ENCODE measurements around the gene P4HB. TPM values are rescaled to one million over a fixed set of nuclear protein-coding genes. Genes with fewer than 3 reads are reported as not detected.
A peak's percentile ranks its signal among the peaks of the same experiment; 100 is the strongest.

The P4HB gene
- 66.0 TPM for total RNA-seq

DNA sequence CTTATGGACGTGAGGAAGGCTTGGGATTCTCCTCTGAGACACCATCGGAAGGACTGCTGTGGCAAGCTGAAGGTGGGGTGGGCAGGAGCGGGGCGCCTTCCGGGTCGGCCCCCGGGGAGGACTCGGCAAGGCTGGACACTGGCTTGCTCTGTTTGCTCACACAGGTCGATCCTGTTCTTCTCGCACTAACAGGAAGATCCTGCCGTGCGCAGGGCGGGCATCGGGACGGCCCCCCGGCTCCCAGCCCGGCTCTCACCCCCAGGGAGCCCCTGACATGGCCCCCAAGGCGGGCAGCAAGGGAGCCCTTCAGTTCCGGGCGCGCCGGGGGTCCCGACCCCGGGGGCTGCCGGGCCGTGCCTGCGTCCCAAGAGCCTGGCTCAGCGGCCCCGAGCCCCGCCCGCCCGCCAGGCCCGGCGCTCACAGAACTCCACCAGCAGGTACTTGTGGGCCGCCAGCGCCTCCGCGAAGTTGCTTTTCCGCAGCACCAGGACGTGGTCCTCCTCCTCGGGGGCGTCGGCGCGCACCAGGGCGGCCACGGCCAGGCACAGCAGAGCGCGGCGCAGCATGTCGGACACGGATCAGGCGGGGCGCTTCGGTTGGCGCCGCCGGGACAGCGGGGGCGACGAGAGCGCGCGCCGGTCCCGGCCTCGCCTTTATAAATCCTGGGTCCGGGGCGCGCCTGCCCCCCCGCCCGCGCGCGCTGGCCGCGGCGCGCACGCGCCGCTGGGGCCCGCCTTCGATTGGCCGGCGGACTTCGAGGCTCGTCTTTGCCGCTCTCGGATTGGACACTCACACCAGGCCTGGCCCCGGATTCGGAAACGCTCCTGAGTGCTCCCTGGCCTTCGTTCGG, at the start of gene P4HB:
Gene P4HB (minus strand): TSS at position 630 of the 850 bp plus-strand sequence. CDS start 64 bp downstream, at position 566.
- FAIRE-seq, result no peak
- DNase-seq (ENCODE audit: low spot score in 2 of 2), result peak in 1 of 2 donors; percentile 100

- FAIRE-seq, result no peak
- DNase-seq (ENCODE audit: low spot score in 2 of 2), result no peak
These were observed 48.9 kb upstream of the P4HB start for GRCh38 chr17:81909231-81909630.

DNA sequence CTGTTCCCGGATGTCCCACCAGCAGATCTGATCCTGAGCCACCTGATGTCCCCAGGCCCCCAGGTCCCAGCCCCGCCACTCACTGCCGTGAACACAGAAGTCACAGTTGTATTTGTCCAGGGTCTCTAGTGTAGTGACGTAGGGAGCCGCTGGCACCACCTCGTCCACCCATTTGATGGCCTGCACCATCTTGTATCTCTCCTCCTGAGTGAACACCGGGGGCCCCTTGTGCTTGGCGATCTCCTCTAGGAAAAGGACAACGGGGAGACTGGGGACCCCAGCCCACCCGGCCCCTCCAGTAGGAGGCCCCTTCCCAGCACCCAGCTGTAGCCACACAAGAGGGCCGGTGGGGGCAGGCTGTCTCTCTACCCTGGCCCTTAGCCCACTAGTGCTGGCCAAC, 48.5 kb upstream of the P4HB start:
- no peak for FAIRE-seq
- DNase-seq (ENCODE audit: low spot score in 2 of 2), result no peak

- no peak for DNase-seq (ENCODE audit: low spot score in 2 of 2)
- FAIRE-seq, result no peak
These were observed 47.1 kb upstream of the P4HB start for GRCh38 chr17:81907219-81908145.

GRCh38 chr17:81906476-81907218, 46.3 kb upstream of the P4HB start:
- no peak for DNase-seq (ENCODE audit: low spot score in 2 of 2)

GRCh38 chr17:81905993-81906392, 45.7 kb upstream of the P4HB start:
- DNase-seq (ENCODE audit: low spot score in 2 of 2), result no peak
- FAIRE-seq, result no peak

More at GRCh38 chr17:81906476-81907218, 46.3 kb upstream of the P4HB start:
- no peak for FAIRE-seq

- FAIRE-seq, result no peak
- no peak for DNase-seq (ENCODE audit: low spot score in 2 of 2)
These were observed 45.1 kb upstream of the P4HB start for GRCh38 chr17:81905424-81905875.

- DNase-seq (ENCODE audit: low spot score in 2 of 2), result no peak
- no peak for FAIRE-seq
These were observed 44.5 kb upstream of the P4HB start for GRCh38 chr17:81904600-81905423.

DNA sequence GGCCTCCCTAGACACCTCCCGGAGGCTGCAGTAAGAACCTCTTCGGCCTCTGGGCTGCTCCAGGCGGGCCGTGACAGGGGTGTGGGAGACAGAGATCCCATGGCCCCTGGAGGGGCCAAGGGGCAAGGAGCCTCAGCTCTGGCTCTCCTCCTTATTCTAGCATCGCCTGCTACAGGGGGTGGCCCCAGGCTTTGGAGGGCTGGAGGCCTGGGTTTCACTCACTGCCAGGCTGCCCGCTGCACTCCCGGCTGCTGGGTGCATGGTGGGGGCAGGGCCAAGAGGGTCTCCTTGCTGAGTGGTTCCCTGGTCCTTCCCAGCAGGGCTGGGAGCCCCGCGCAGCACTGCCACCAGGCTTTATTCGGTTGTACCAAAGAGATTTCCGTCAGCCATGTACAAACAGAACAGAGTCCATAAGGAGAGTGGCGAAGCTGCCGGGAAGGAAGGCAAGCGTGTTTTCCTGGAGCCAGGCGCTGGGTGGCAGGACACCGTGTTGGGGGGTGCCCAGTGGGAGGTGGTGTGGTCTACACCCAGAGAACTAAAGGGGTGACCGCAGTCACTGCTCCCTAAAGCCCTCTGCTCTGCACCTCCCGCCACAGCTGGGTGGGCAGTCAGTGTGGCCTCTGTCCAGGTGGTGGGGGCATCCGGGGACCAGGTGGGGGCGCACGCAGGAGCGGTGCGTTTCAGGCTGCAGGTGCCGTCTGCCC, 43.7 kb upstream of the P4HB start:
- FAIRE-seq, result no peak
- no peak for DNase-seq (ENCODE audit: low spot score in 2 of 2)

GRCh38 chr17:81903415-81903831, 43.1 kb upstream of the P4HB start:
- no peak for DNase-seq (ENCODE audit: low spot score in 2 of 2)
- FAIRE-seq, result no peak

DNA sequence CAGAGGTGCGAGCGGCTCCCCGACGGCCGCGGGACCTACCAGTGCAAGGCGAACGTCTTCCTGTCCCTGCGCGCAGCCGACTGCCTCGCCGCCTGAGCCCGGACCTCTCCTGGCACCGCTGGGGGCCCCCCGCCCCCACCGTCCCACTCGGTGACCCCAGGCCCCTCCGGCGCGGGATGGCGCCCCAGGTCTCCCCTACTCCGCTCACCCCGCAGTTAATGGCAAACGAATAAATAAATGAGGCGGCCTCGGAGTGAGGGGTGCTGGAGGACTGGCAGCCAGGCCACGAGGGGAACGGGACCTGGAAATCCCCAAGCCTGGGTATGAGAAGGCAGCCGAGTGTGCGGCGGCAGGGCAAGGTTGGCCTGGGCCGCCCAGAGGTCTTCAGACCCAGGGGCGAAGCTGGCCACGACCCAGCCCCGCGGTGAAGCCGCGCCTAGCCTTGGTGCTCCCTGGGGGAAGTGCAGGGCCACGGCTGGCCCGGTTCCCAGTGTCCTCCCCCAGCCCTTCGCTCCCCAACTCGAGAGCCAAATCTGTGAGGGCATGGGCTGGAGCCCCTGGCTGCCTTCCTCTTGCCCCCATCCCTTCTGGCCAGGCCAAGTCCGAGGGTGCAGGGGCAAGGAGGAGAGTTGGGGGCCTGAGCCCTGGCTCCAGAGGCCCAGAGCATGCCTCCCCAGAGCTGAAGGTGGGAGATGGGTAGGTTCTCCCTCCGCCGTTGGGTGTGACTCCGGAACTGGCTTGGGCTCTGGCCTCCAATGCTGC, 42.5 kb upstream of the P4HB start:
- DNase-seq (ENCODE audit: low spot score in 2 of 2) (no peak), FAIRE-seq (no peak)

DNA sequence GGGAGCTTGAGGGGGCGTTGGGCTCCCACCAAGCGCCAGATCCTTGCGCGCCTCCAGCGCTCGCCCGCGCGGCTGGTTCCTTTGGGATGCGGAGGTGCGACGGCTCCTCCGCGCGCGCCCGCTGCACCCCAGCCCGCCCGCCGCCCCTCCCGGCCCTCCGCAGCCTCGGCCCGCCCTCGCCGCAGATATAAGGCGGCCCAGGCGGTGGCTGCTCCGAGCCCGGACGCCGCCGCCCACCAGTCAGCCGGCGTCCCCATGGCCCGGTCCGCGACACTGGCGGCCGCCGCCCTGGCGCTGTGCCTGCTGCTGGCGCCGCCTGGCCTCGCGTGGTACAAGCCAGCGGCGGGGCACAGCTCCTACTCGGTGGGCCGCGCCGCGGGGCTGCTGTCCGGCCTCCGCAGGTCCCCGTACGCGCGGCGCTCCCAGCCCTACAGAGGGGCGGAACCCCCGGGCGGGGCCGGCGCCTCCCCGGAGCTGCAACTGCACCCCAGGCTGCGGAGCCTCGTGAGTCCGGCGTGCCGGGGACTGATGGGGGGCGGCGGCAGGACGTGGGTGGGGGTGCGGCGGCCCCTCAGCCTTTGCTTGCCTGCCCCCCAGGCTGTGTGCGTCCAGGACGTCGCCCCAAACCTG, 41.8 kb upstream of the P4HB start, which contains the start of gene NPB:
Gene NPB (plus strand): TSS at position 216 of the 630 bp plus-strand sequence. CDS start 40 bp downstream, at position 256.
- no peak for FAIRE-seq

GRCh38 chr17:81901167-81902022, 41.1 kb upstream of the P4HB start:
- no peak for FAIRE-seq

More for the DNA sequence above, 41.8 kb upstream of the P4HB start, which contains the start of gene NPB:
- peak; percentile 67 for DNase-seq (ENCODE audit: low spot score in 2 of 2)

DNA sequence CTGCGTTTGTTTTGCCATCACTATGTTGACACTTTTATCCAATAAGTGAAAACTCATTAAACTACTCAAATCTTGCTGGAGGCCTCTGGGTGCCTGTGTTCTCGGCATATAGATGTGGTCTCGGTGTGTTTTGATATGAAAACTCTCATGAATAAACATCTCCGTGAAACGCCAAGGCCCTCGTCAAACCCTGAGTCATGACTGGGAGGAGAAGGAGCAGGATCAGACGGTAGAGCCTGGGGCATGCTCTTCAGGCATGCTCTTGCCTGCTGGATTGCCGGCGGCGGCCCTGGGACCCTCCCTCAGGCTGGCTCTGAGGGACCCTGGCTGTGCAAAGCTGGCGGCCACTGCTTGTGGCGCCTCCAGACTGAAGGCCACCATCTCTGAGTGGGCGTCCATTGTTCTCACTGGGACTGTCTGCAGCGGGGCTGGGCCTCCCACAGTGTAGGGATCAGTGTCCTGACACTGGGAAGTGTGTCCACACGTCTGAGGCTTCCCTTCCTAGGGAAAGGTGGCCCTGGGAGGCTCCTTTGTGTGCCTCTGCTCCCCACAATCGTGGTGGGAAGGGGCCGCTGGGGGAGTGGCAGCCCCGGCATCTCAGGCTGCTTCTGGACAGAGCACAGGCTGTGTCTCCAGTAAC, 40.0 kb upstream of the P4HB start:
- no peak for FAIRE-seq
- no peak for DNase-seq (ENCODE audit: low spot score in 2 of 2)

More at GRCh38 chr17:81901167-81902022, 41.1 kb upstream of the P4HB start:
- no peak for DNase-seq (ENCODE audit: low spot score in 2 of 2)

DNA sequence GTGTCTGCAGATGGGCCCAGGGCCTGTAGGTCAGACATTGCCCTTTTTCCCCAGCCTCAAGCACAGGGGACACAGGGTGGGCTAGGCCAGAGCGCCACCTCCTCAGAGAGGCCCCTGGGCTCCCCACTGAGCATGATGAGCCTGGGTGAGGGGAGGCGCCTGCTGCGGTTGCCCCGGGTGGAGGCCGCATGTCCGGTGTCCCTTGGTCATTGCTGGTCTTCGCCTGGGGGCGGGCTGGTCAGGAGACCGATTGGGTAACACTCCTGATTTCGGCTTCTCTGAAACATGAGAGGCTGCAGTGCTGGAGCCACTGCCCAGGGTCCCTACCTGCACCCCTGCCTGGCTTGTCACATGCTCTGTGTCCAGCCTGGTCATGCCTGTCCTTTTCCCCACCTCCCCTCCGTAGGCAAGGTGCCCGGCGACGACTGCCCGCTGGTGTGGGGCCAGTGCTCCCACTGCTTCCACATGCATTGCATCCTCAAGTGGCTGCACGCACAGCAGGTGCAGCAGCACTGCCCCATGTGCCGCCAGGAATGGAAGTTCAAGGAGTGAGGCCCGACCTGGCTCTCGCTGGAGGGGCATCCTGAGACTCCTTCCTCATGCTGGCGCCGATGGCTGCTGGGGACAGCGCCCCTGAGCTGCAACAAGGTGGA, 39.3 kb upstream of the P4HB start:
- FAIRE-seq (no peak), DNase-seq (ENCODE audit: low spot score in 2 of 2) (no peak)

Data from frontal cortex (tissue), 4 donors.